ENCODE data around the gene PARD6G. TPM values are rescaled to one million over a fixed set of nuclear protein-coding genes. Genes with fewer than 3 reads are reported as not detected.

PARD6G gene
- total and polyA plus RNA-seq, 2 of the 8 experiments (the other 6 are each of a cell fraction or from before 2014, with no cell fraction given), result 11.3 to 17.9 TPM

GRCh38 chr18:80253236-80253635 lies 5.9 kb upstream of the PARD6G start (continued):
- TF ChIP-seq TCF12 (IDR thresholded peaks at IDR 0.05; ENCODE audit: low read depth, low read length), result no peak
- TF ChIP-seq RFX5 (IDR thresholded peaks at IDR 0.05; ENCODE audit: borderline replicate concordance, low read depth, low read length), result no peak
- TF ChIP-seq YY1 (IDR thresholded peaks at IDR 0.05; ENCODE audit: low read depth, low read length), result no peak
- no peak for TF ChIP-seq POLR2AphosphoS5 (IDR thresholded peaks at IDR 0.05; ENCODE audit: low read depth, low read length)
- no peak for TF ChIP-seq ASH2L (IDR thresholded peaks at IDR 0.05; ENCODE audit: low read length)
- no peak for TF ChIP-seq TBP (IDR thresholded peaks at IDR 0.05; ENCODE audit: low read depth, low read length)
- no peak for TF ChIP-seq GABPA (IDR thresholded peaks at IDR 0.05; ENCODE audit: borderline replicate concordance, insufficient read depth, low read length)
- TF ChIP-seq BCL11A (IDR thresholded peaks at IDR 0.05; ENCODE audit: low read depth in 2 of 2, low read length in 2 of 2), result no peak

Data from H1 (cell line).